Right lobe of liver (tissue), 4 donors: Measurements from ENCODE around the gene TBC1D5.

Experiments used
- POLR2A ChIP-seq: fragments of 450-650 bp; IDR thresholded peaks from one replicate; pipeline ENCODE4 v1.6.1; 2017; ENCODE audit warnings: antibody characterized with exemption, mild to moderate bottlenecking
- TF ChIP-seq, protein P1 (sequence below), 4 donors: fragments of 200-600 bp in 3 of 4; fragments of 450-650 bp in 1 of 4; IDR thresholded peaks; one replicate each; pipeline versions ENCODE4 v1.5.1 to v1.8.0; 2016 to 2022; ENCODE audit warnings: antibody characterized with exemption in 4 of 4, mild to moderate bottlenecking in 2 of 4
- donor health status: DM: no; HTN: no; CAD: no.
- donor health status: DM: no; HTN: no; CAD: no.
- donor health status: DM: no; HTN: yes; CAD: no.

DNA sequence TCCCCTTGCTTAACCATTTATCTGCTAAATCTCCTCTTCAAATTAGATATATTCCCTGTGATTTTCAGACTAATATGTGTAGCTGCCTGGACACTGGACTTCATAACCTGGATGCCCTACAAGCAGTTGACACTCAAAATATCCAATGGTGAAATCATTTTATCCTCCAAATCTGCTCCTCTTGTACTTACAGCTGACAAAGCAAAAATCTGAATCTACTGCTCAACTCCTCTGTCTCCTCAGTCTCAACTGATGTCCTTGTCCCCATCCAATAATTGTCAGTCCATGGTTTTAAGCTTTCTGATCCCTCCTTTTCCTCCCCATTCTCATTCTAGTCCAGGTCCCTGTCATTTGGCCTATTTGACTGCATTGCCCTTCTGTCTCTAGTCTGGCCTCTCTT lies 411.8 kb downstream of the TBC1D5 start:
- no peak for TF ChIP-seq POLR2A
- TF ChIP-seq, protein P1, sequence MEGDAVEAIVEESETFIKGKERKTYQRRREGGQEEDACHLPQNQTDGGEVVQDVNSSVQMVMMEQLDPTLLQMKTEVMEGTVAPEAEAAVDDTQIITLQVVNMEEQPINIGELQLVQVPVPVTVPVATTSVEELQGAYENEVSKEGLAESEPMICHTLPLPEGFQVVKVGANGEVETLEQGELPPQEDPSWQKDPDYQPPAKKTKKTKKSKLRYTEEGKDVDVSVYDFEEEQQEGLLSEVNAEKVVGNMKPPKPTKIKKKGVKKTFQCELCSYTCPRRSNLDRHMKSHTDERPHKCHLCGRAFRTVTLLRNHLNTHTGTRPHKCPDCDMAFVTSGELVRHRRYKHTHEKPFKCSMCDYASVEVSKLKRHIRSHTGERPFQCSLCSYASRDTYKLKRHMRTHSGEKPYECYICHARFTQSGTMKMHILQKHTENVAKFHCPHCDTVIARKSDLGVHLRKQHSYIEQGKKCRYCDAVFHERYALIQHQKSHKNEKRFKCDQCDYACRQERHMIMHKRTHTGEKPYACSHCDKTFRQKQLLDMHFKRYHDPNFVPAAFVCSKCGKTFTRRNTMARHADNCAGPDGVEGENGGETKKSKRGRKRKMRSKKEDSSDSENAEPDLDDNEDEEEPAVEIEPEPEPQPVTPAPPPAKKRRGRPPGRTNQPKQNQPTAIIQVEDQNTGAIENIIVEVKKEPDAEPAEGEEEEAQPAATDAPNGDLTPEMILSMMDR (IDR thresholded peaks at IDR 0.05), result no peak
